ENCODE measurements around the gene RFESD. TPM values are rescaled to one million over a fixed set of nuclear protein-coding genes. Genes with fewer than 3 reads are reported as not detected.

The RFESD gene
- total RNA-seq, 4 donors from 2014 or later: 2.4 to 9.8 (median 6.2) TPM

DNA sequence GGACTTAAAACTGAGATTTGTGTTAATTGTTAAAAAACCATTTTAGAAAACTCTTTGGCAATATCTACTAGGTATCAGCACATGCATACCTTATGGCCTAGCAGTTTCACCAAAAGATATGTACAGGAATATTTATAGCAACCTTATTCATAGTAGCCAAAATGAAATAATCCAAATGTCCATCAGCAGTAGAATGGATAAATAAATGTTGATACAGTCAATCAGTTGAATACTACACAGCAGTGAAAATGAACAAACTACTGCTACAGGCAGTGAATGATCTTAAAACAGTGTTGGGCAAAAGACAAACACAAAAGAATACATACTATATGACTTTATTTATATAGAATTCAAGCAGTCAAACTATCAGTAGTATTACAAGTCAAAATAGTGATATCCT is 16.4 kb downstream of the RFESD start:
- H3K4me3 ChIP-seq (ENCODE audit: low read depth, poor library complexity, severe bottlenecking): no peak overlapping the region
- no peak for DNase-seq (ENCODE audit: low spot score in 2 of 2)
- TF ChIP-seq POLR2A (IDR thresholded peaks at IDR 0.05) (no peak), CTCF (IDR thresholded peaks at IDR 0.05) (no peak)
- intact Hi-C loops (cut with DNase I; ENCODE audit: low total_unique reads): no loop called here

DNA sequence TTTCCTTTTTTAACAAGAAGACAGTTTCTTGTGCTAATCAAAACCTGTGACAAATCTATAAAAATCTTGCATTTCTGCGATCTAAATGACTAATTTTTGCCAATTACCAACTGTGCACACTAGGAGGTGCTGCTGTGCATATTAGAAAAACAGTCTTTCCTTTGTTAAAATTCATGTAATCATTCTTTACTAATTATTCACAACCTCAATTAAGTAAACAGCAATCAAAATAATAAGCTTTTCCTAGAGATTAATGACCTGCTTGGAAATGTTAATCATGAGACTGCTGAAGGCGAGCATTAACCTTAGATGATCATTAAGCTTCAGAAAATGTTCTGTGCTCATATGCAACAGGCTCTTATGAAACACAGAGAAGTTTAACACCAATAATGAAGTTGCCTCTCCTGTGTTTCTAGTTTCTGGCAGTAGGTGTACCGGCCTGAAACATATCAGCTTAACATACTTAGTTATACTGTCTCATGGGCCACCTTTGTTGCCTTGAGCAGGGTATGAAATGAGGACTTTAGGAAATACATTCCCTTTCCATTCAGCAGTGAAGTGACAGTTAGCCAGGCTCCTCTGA is 17.7 kb downstream of the RFESD start:
- WGBS, 2 donors: 9% methylated on average over 3 of the region's 3 CpGs
- DNase-seq (ENCODE audit: low spot score in 2 of 2): no peak
- intact Hi-C loops (cut with DNase I; ENCODE audit: low total_unique reads): no loop called here
- no peak overlapping the region for H3K4me3 ChIP-seq (ENCODE audit: low read depth, poor library complexity, severe bottlenecking)
- TF ChIP-seq CTCF (IDR thresholded peaks at IDR 0.05): peak in 1 of 3 donors; percentile 32
- no peak for TF ChIP-seq POLR2A (IDR thresholded peaks at IDR 0.05)

DNA sequence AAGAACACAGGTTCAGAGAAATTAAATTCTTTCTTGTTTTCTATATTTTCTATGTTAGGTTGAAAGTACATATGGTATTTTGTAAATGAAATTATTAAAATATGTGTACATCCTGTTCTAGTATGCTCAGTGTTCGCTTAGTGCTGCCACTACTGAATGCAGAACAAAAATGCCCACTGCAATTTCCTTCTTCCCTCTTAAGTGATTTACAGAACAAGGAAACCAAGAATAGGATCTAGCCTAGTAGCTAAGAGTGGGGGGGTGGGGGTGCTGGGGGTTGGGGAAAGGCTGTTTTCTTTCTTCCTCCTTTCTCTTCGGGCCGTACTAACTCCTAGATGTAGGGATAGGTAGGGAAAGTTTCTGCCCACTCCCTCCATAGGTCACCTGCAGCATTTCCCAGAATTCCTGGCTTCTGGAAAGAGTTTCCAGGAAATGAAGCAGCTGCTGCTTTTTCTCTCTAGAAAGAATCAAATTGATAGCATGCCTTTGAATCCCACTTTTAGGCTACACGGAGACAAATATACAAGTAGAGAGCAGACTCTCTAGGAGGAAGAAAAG is 20.6 kb downstream of the RFESD start:
- TF ChIP-seq CTCF (IDR thresholded peaks at IDR 0.05) (no peak), POLR2A (IDR thresholded peaks at IDR 0.05) (no peak)
- WGBS, 2 donors: 68 to 83% methylated on average over 4 of the region's 4 CpGs
- DNase-seq (ENCODE audit: low spot score in 2 of 2): no peak
- H3K4me3 ChIP-seq (ENCODE audit: low read depth, poor library complexity, severe bottlenecking): no peak overlapping the region
- intact Hi-C loops (cut with DNase I; ENCODE audit: low total_unique reads): no loop called here

GRCh38 chr5:95667678-95668077 is 21.1 kb downstream of the RFESD start:
- intact Hi-C loops (cut with DNase I; ENCODE audit: low total_unique reads): no loop called here
- no peak for TF ChIP-seq CTCF (IDR thresholded peaks at IDR 0.05)
- TF ChIP-seq POLR2A (IDR thresholded peaks at IDR 0.05): no peak
- no peak overlapping the region for H3K4me3 ChIP-seq (ENCODE audit: low read depth, poor library complexity, severe bottlenecking)
- no peak for DNase-seq (ENCODE audit: low spot score in 2 of 2)

- TF ChIP-seq CTCF (IDR thresholded peaks at IDR 0.05) (no peak), POLR2A (IDR thresholded peaks at IDR 0.05) (no peak)
- no peak overlapping the region for H3K4me3 ChIP-seq (ENCODE audit: low read depth, poor library complexity, severe bottlenecking)
- intact Hi-C loops (cut with DNase I; ENCODE audit: low total_unique reads): no loop called here
- DNase-seq (ENCODE audit: low spot score in 2 of 2): no peak
These were observed 21.6 kb downstream of the RFESD start for GRCh38 chr5:95668216-95668615.

GRCh38 chr5:95668728-95669127 is 22.2 kb downstream of the RFESD start:
- TF ChIP-seq CTCF (IDR thresholded peaks at IDR 0.05) (no peak), POLR2A (IDR thresholded peaks at IDR 0.05) (no peak)
- WGBS, 2 donors: 74 to 76% methylated on average over 1 of the region's 1 CpG
- DNase-seq (ENCODE audit: low spot score in 2 of 2): no peak
- no peak overlapping the region for H3K4me3 ChIP-seq (ENCODE audit: low read depth, poor library complexity, severe bottlenecking)
- intact Hi-C loops (cut with DNase I; ENCODE audit: low total_unique reads): no loop called here

Data from lower leg skin (tissue), 4 donors.